ENCODE data around the gene TTC7B. TPM values are rescaled to one million over a fixed set of nuclear protein-coding genes. Genes with fewer than 3 reads are reported as not detected.

The TTC7B gene
- total RNA-seq, 1 experiment from 2014 or later = 24.2 TPM

DNA sequence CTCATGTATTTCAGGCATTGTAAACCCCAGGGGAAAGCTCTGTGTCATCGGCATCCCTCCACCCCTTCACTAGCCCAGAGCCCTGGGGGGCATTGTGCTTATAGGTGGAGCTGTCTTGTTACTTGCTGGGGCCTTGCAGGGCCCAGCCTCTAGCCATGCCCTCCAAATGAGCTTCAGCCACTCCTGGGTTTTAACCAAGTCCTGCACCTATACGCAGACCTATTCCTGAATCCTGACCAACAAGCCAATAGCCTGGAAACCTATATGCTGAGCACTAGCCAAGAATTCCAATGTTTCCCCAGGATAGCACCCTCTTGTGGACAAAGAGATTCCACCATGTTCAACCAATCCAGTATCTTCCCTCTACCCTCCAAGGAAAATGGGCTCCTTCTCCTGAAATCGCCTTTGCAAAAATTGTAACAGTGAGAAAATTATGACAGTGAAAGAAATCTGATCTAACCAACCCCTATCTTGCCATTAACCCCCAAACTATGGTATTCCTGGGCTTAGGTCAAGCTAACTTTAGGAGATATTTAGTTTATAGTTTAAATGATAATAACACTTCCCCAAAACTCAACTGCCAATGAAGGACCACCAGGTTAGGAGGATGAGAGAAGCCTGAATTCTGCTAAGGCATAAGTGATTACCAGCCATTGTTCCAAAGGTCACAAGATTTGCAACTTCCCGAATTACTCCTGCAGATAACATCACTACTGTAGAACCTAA is 55.5 kb downstream of the TTC7B start:
- Histone ChIP-seq H3K27ac (no peak overlapping the region), H3K4me1 (replicated peaks) (peaks cover 6% of the 10 kb centered on the region), H3K9me3 (replicated peaks) (0 out of 2 replicates have a peak, but pooled peaks cover 8% of the 10 kb centered on the region), H3K36me3 (no peaks in the 10 kb centered on the region), H3K4me3 (no peak overlapping the region), H3K27me3 (replicated peaks) (no peaks in the 10 kb centered on the region)
- DNase-seq (ENCODE audit: low read depth in 1 of 2, low spot score in 2 of 2) = peak in 1 of 2 experiments; percentile 28

DNA sequence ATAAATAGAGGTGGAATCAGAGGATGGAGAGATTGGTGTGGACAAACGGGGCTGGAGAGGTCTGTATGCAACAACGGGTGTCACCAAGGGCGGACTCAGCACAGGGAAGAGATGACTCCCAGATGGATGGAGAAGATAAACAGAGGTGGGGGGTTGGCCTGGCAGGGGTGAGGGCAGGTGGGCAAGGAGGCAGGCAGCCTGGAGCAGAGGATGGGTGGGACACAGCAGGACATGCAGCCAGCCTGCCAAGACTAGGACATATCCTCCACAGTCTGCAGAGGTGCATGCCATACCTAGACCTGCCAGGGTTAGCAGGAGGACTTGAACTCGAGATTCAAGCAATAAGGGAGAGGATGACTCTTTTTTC is 56.2 kb downstream of the TTC7B start:
- no peaks in the 10 kb centered on the region for H3K36me3 ChIP-seq
- H3K9me3 ChIP-seq (replicated peaks) = 0 out of 2 replicates have a peak, but pooled peaks cover 8% of the 10 kb centered on the region
- no peak overlapping the region for H3K4me3 ChIP-seq
- peak in 1 of 2 experiments; percentile 28 for DNase-seq (ENCODE audit: low read depth in 1 of 2, low spot score in 2 of 2)
- no peaks in the 10 kb centered on the region for H3K27me3 ChIP-seq (replicated peaks)
- H3K4me1 ChIP-seq (replicated peaks) = peaks cover 6% of the 10 kb centered on the region
- H3K27ac ChIP-seq = no peak overlapping the region

DNA sequence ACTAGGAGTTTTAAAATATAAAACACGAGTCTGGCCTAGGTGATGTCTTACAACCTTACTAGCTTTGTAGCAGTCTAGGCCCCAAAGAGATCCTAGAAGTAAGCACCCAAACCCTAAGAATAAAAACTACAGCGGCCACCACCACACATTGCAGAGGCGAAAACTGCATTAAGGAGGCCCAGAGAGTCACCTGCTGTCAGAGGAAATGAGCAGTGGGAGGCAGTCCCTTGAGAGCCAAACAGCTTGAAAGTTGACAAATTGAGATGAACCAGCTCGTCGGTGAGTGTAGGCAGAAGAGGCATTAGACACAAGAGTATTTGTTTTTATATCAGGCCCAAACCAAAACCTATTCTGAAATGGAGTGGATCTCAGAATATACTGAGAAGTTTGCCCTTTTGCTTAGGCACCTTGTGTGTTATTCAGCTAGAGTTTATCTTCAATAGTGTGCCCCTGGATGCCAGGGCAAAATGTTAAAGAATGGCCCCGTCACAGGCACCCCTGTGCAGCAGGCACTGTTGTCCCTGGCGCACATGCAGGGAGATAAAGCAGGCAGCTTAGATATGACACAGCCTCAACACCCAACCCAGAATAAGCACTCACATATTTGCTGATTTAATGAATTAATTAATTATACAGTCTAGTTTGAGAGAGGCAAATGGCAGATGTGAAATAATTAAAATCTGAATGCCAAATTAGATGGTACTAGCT is 56.7 kb downstream of the TTC7B start:
- H3K27ac ChIP-seq = no peak overlapping the region
- no peak overlapping the region for H3K4me3 ChIP-seq
- peak in 1 of 2 experiments; percentile 10 for DNase-seq (ENCODE audit: low read depth in 1 of 2, low spot score in 2 of 2)
- H3K4me1 ChIP-seq (replicated peaks) = peaks cover 6% of the 10 kb centered on the region
- H3K36me3 ChIP-seq = no peaks in the 10 kb centered on the region
- H3K9me3 ChIP-seq (replicated peaks) = 0 out of 2 replicates have a peak, but pooled peaks cover 8% of the 10 kb centered on the region
- H3K27me3 ChIP-seq (replicated peaks) = no peaks in the 10 kb centered on the region

DNA sequence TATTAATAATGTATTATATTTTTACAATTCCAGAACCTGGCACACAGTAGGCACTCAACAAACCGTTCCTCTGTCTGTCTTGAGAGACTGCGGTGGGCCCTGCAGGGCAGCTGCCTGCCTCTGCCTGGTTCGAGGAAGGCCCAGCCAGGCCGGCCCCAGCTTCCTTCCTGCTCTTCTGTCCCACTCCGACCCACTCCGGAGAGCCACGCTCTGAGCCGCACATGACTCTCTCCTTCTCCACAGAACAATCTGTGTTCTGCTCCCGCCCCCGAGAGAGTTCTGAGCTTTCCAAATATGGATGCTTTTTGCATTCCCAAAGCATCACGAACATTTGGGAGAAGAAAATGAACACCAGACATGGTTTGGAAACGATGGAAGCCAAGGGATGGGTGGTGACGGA is 57.3 kb downstream of the TTC7B start:
- Histone ChIP-seq H3K27ac (no peak overlapping the region), H3K4me1 (replicated peaks) (peaks cover 6% of the 10 kb centered on the region)
- DNase-seq (ENCODE audit: low read depth in 1 of 2, low spot score in 2 of 2) = peak in 1 of 2 experiments; percentile 34

DNA sequence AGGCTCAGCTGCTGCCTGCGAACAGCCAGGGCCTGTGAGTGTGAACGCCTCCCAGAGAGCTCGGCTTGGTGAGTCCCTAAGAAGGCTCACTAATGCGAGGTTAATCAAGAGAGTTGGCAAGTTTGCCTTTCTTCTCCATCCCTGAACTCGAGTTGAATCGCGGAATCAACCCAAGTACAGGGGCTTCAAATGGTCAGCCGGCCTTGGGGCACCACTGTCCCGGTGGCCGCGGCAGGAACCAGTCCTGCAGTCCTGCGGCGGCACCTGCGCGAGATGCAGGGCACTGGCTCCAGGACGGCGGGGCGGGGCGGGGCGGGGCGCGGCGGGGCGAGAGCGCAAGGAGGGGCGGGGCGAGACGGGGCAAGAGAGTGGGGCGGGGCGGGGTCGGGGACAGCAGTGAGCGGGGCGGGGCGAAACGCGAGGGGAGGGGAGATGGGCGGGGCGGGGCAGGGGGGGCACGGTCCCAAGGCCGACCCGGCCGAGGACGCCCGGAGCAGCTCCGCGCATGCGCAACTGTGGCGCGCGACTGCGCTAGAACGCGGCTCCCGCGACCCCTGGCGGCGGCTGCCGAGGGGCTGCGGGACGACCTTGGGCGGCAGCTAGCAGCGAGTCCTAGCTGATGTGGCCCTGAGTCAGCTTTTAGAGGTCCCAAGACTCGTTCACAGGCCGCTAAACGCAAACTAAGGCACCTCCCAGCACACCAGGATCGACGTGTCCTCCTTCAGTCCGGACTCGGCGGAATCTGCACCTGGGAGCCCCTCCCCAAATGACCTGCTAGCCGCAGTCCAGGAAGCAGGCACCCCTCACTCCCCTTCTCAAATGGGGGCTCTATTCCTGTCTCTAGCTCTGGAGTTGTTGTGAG is 58.0 kb downstream of the TTC7B start:
- peak overlapping the region; percentile 32 for H3K4me3 ChIP-seq
- peak; percentile 62 to 89 for DNase-seq (ENCODE audit: low read depth in 1 of 2, low spot score in 2 of 2)
- no peaks in the 10 kb centered on the region for H3K36me3 ChIP-seq
- 0 out of 2 replicates have a peak overlapping the region, but pooled peaks have one; percentile 24 for H3K27ac ChIP-seq
- 0 out of 2 replicates have a peak, but pooled peaks cover 6% of the 10 kb centered on the region for H3K9me3 ChIP-seq (replicated peaks)
- H3K4me1 ChIP-seq (replicated peaks) = peaks cover 6% of the 10 kb centered on the region
- H3K27me3 ChIP-seq (replicated peaks) = no peaks in the 10 kb centered on the region

More for the DNA sequence above, 57.3 kb downstream of the TTC7B start:
- no peaks in the 10 kb centered on the region for H3K36me3 ChIP-seq
- 0 out of 2 replicates have a peak, but pooled peaks cover 8% of the 10 kb centered on the region for H3K9me3 ChIP-seq (replicated peaks)
- H3K27me3 ChIP-seq (replicated peaks) = no peaks in the 10 kb centered on the region
- peak overlapping the region; percentile 32 for H3K4me3 ChIP-seq

DNA sequence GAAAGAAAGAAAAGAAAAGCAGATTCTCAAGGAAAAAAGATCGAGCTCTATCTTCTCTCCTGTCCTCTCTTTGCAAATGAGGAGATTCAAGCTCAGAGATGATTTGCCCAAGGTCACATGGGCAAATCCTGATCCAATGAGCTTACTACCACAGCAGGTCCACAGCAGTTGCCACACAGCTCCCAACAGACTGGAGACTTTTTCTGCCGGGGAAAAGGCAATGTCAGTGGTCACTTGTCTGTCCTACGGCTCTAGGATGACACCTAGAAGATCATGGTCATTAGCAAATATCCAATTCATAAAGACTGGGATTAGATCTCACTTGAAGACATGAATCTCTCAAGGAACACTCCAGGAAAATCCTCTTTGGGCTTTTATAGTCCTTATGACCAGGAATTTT is 58.8 kb downstream of the TTC7B start:
- no peak overlapping the region for H3K27ac ChIP-seq

DNA sequence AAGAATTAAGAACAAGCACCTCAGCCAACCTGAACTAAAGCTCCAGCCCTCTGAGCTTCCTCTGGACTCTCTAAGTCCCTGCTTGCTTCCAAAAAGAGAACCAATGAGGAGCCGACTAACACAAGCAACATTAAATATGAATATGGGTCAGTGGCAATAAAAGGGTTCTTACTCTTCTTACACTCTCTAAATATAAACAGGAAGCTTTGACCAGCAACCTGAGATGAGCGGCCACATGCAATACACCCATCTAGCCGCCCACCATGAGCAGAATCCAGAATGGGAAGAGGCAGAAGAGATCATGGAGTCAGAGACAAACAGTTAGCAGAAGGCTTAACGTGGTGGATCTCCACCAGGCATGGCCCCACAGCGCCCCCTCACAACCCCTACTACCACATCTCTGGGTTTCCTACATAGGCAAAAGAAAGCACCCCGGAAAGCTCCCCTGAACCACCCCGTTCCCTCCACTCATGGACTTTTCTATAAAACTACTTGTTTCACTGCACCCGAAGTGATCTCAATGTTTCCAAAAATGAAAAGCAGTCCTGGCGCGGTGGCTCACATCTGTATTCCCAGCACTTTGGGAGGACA is 59.4 kb downstream of the TTC7B start:
- H3K4me3 ChIP-seq = no peak overlapping the region
- DNase-seq (ENCODE audit: low read depth in 1 of 2, low spot score in 2 of 2) = peak in 1 of 2 experiments; percentile 29
- H3K9me3 ChIP-seq (replicated peaks) = no peaks in the 10 kb centered on the region
- H3K27ac ChIP-seq = no peak overlapping the region
- H3K27me3 ChIP-seq (replicated peaks) = no peaks in the 10 kb centered on the region
- peaks cover 6% of the 10 kb centered on the region for H3K4me1 ChIP-seq (replicated peaks)
- no peaks in the 10 kb centered on the region for H3K36me3 ChIP-seq

More for the DNA sequence above, 58.8 kb downstream of the TTC7B start:
- Histone ChIP-seq H3K27me3 (replicated peaks) (no peaks in the 10 kb centered on the region), H3K4me3 (no peak overlapping the region), H3K36me3 (no peaks in the 10 kb centered on the region), H3K4me1 (replicated peaks) (peaks cover 6% of the 10 kb centered on the region), H3K9me3 (replicated peaks) (no peaks in the 10 kb centered on the region)
- no peak for DNase-seq (ENCODE audit: low read depth in 1 of 2, low spot score in 2 of 2)

DNA sequence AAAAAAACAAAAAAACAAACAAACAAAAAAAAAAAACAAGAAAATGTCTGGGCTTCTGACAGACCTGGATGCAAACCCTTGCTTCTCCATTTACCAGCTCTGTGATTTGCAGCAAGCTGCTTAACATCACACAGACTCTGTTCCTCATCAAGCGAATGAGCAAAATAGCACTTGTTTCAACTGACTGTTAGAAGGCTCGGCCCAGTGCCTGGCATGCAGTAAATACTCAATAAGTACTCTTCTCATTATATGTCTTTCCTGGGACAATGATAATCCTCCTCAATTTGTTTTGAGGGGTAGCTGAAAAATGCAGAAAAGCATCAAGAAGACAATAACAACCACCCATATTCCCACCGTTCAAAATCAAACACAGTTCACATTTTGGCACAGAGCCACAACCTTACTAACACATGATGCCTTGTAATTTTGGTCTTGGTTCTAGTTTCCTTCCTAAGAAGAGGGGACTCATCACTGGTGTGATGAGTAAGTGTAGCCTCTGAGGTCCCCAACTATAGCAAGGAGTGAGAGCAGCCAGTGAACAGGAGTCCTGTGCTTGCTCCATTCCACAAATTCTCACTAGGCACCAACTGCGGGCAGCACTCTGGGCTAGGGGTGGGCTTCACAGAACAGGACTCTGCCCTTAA is 60.4 kb downstream of the TTC7B start:
- Histone ChIP-seq H3K36me3 (no peaks in the 10 kb centered on the region), H3K4me1 (replicated peaks) (peaks cover 6% of the 10 kb centered on the region), H3K27me3 (replicated peaks) (no peaks in the 10 kb centered on the region), H3K27ac (no peak overlapping the region), H3K9me3 (replicated peaks) (no peaks in the 10 kb centered on the region), H3K4me3 (no peak overlapping the region)
- DNase-seq (ENCODE audit: low read depth in 1 of 2, low spot score in 2 of 2) = peak in 1 of 2 experiments; percentile 12

DNA sequence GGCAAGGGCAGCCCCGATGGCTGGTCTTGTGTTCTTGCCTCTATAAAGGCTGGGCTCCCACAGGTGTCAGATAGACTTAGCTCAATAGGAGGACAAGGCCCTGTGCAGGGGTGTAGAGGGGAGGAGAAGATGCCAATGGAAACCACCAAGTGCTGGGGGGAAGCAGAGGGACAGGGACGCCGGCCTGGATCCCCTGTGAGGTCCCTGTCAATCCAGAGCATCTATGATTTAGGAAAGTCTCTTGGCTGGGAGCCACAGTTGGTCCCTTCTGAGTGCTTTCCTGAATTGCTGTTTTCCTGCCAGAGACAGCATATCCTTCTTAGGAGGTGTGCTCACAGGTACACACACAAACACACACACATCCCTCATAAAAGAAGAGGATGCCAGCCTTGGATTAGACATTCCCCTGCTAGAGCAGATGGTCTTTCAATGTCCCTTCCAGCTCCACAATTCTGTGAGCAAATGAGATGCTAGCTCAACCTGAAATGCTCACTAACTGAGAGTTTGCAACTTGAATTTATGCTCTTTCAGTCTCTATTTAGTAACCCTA is 62.7 kb downstream of the TTC7B start:
- Histone ChIP-seq H3K4me1 (replicated peaks) (peaks cover 1% of the 10 kb centered on the region), H3K27ac (no peak overlapping the region), H3K36me3 (no peaks in the 10 kb centered on the region), H3K4me3 (no peak overlapping the region), H3K9me3 (replicated peaks) (no peaks in the 10 kb centered on the region), H3K27me3 (replicated peaks) (no peaks in the 10 kb centered on the region)
- no peak for DNase-seq (ENCODE audit: low read depth in 1 of 2, low spot score in 2 of 2)

DNA sequence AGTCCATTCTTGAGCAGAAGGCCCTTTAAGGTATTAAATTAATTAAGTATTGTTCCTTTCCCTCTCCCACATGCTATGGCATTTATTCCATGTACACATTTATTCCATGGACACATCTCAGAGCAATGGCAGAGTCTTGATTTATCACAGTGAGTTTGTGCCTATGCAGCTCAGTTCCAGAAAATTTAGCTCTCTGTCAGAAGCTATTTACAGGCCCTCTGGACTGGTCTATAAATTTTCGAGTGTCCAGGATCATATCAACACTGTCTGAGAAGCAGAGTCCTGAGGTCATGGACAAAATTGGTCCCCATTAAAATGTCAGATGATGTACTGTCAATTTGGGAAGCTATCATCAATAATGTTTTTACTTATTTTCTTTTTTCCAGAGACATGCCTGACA is 65.5 kb downstream of the TTC7B start:
- H3K4me3 ChIP-seq = no peak overlapping the region
- no peaks in the 10 kb centered on the region for H3K4me1 ChIP-seq (replicated peaks)
- DNase-seq (ENCODE audit: low read depth in 1 of 2, low spot score in 2 of 2) = no peak
- no peaks in the 10 kb centered on the region for H3K36me3 ChIP-seq
- H3K9me3 ChIP-seq (replicated peaks) = no peaks in the 10 kb centered on the region
- no peaks in the 10 kb centered on the region for H3K27me3 ChIP-seq (replicated peaks)
- H3K27ac ChIP-seq = no peak overlapping the region

DNA sequence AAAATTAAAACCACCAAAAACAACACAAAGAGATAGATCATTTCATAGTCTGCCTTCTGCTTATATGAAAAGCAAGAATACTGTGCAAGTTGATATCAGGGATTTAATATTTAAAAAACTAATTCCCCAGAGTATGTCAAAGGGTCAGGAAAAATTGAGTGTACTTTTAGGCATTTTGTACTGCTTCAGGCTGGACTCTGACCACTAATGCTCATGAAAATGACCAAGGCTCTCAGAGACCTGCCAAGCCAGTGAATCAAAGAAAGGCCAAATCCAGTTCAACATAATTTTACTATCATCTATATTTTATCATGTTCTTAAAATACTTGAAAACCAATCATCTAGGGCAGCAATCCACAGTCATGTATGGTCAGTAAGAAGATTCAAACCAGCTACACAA is 66.0 kb downstream of the TTC7B start:
- H3K27ac ChIP-seq = no peak overlapping the region
- DNase-seq (ENCODE audit: low read depth in 1 of 2, low spot score in 2 of 2) = no peak
- H3K9me3 ChIP-seq (replicated peaks) = no peaks in the 10 kb centered on the region
- no peaks in the 10 kb centered on the region for H3K4me1 ChIP-seq (replicated peaks)
- H3K36me3 ChIP-seq = no peaks in the 10 kb centered on the region
- no peaks in the 10 kb centered on the region for H3K27me3 ChIP-seq (replicated peaks)
- H3K4me3 ChIP-seq = no peak overlapping the region

DNA sequence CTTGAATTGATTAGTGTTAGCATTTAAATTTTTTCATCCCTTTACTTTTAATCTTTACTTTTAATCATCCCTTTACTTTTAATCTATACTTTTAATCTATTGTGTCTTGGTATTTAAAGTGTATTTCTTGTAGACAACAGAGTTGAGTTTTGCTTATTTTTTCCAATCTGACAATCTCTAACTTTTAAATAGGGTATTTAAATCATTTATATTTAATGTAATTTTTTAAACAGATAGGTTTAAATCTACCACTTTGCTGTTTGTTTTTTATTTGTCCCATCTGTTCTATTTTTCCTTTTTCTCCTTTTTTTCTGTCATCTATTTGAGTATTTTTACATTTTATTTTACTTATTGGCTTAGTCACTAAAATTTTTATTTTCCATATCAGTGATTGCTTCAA is 68.3 kb downstream of the TTC7B start:
- Histone ChIP-seq H3K27ac (no peak overlapping the region), H3K36me3 (peaks cover 3% of the 10 kb centered on the region; the same call in 1 of the 2 replicates), H3K4me1 (replicated peaks) (no peaks in the 10 kb centered on the region), H3K27me3 (replicated peaks) (no peaks in the 10 kb centered on the region), H3K4me3 (no peak overlapping the region), H3K9me3 (replicated peaks) (no peaks in the 10 kb centered on the region)
- no peak for DNase-seq (ENCODE audit: low read depth in 1 of 2, low spot score in 2 of 2)

DNA sequence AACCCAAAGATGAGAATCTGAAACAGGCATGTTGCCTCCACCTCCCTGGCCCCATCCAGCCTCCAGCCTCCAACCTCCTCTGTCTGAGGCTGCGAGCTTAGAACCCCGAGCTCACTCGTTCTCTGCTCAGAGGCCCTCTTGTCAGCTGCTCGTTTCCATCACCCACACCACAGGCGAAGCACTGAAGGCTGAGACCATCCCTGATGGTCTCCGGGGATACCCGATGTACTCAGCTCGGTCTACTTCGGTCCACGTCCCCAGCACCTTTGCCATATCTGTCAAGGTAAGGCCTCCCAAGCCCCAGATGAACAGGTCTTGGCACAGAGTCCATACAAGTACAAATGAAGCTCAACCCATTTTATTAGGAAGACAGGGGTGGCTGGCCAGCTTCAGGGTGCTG is 72.4 kb downstream of the TTC7B start:
- Histone ChIP-seq H3K27ac (no peak overlapping the region), H3K36me3 (peaks cover 3% of the 10 kb centered on the region; the same call in 1 of the 2 replicates), H3K4me1 (replicated peaks) (no peaks in the 10 kb centered on the region), H3K9me3 (replicated peaks) (no peaks in the 10 kb centered on the region), H3K4me3 (no peak overlapping the region), H3K27me3 (replicated peaks) (no peaks in the 10 kb centered on the region)
- DNase-seq (ENCODE audit: low read depth in 1 of 2, low spot score in 2 of 2) = no peak
